ENCODE measurements around the gene EDC4. TPM values are rescaled to one million over a fixed set of nuclear protein-coding genes. Genes with fewer than 3 reads are reported as not detected.

EDC4 gene
- total and polyA plus RNA-seq, 7 donors = 21.1 to 52.1 (median 33.8) TPM

- Histone ChIP-seq H3K4me3 (peak overlapping the region; percentile 100), H3K9me3 (no peaks in the 10 kb centered on the region), H3K27ac (peak overlapping the region; percentile 100), H3K36me3 (ENCODE audit: insufficient read depth in 1 of 2, low read depth in 1 of 2) (peaks cover 0 to 5% of the 10 kb centered on the region in 2 donors), H3K4me1 (peaks cover 32% of the 10 kb centered on the region), H3K27me3 (ENCODE audit: insufficient read depth in 3 of 3, low read length in 2 of 3) (no peaks in the 10 kb centered on the region)
- peak; percentile 1 to 20 (median 12) for ATAC-seq
- no peak for DNase-seq
- intact Hi-C loops (cut with DNase I) = loop anchor here in 1 of 2 donors (10.0 kb wide), 1 partner anchor 393 kb away; the partner anchor contains the start of gene ESRP2
- WGBS, 3 donors = 30 to 39% (median 32%) methylated on average over 17 of the region's 17 CpGs
- TF ChIP-seq, protein P1, sequence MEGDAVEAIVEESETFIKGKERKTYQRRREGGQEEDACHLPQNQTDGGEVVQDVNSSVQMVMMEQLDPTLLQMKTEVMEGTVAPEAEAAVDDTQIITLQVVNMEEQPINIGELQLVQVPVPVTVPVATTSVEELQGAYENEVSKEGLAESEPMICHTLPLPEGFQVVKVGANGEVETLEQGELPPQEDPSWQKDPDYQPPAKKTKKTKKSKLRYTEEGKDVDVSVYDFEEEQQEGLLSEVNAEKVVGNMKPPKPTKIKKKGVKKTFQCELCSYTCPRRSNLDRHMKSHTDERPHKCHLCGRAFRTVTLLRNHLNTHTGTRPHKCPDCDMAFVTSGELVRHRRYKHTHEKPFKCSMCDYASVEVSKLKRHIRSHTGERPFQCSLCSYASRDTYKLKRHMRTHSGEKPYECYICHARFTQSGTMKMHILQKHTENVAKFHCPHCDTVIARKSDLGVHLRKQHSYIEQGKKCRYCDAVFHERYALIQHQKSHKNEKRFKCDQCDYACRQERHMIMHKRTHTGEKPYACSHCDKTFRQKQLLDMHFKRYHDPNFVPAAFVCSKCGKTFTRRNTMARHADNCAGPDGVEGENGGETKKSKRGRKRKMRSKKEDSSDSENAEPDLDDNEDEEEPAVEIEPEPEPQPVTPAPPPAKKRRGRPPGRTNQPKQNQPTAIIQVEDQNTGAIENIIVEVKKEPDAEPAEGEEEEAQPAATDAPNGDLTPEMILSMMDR (IDR thresholded peaks at IDR 0.05) = no peak
These were observed 31.5 kb upstream of the EDC4 start for GRCh38 chr16:67841198-67841815.

- peak within 1 kb of the TSS; percentile 100 for H3K27ac ChIP-seq
- intact Hi-C loops (cut with DNase I) = loop anchor here in 1 of 2 donors (10.0 kb wide), 1 partner anchor 393 kb away; the partner anchor contains the start of gene ESRP2
- H3K27me3 ChIP-seq (ENCODE audit: insufficient read depth in 3 of 3, low read length in 2 of 3) = no peaks in the 10 kb centered on the region
- no peaks in the 10 kb centered on the region for H3K9me3 ChIP-seq
- ATAC-seq = peak; percentile 78 to 81 (median 81)
- peaks cover 0 to 5% of the 10 kb centered on the region in 2 donors for H3K36me3 ChIP-seq (ENCODE audit: insufficient read depth in 1 of 2, low read depth in 1 of 2)
- peaks cover 32% of the 10 kb centered on the region for H3K4me1 ChIP-seq
- peak; percentile 93 to 97 for DNase-seq
- peak within 1 kb of the TSS; percentile 100 for H3K4me3 ChIP-seq
- 0 to 1% (median 1%) methylated on average over 64 to 83 of the region's 83 CpGs for WGBS, 3 donors
- TF ChIP-seq, protein P1 (IDR thresholded peaks at IDR 0.05) = peak; percentile 79
These were observed 30.9 kb upstream of the EDC4 start, which contains the start of gene THAP11 for GRCh38 chr16:67841816-67842508. THAP11 (plus strand) TSS chr16:67842320; CDS start chr16:67842555, 235 bp downstream.

DNA sequence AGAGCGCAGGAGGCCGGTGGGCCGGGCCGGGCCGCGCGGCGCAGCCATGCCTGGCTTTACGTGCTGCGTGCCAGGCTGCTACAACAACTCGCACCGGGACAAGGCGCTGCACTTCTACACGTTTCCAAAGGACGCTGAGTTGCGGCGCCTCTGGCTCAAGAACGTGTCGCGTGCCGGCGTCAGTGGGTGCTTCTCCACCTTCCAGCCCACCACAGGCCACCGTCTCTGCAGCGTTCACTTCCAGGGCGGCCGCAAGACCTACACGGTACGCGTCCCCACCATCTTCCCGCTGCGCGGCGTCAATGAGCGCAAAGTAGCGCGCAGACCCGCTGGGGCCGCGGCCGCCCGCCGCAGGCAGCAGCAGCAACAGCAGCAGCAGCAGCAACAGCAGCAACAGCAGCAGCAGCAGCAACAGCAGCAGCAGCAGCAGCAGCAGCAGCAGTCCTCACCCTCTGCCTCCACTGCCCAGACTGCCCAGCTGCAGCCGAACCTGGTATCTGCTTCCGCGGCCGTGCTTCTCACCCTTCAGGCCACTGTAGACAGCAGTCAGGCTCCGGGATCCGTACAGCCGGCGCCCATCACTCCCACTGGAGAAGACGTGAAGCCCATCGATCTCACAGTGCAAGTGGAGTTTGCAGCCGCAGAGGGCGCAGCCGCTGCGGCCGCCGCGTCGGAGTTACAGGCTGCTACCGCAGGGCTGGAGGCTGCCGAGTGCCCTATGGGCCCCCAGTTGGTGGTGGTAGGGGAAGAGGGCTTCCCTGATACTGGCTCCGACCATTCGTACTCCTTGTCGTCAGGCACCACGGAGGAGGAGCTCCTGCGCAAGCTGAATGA lies 30.1 kb upstream of the EDC4 start:
- Histone ChIP-seq H3K36me3 (ENCODE audit: insufficient read depth in 1 of 2, low read depth in 1 of 2) (peaks cover 0 to 5% of the 10 kb centered on the region in 2 donors), H3K4me1 (peaks cover 38% of the 10 kb centered on the region), H3K27me3 (ENCODE audit: insufficient read depth in 3 of 3, low read length in 2 of 3) (no peaks in the 10 kb centered on the region), H3K4me3 (peak overlapping the region; percentile 100), H3K27ac (peak overlapping the region; percentile 100), H3K9me3 (no peaks in the 10 kb centered on the region)
- TF ChIP-seq, protein P1 (IDR thresholded peaks at IDR 0.05) = peak; percentile 12
- intact Hi-C loops (cut with DNase I) = loop anchor here in 1 of 2 donors (10.0 kb wide), 1 partner anchor 392 kb away; the partner anchor contains the start of gene ESRP2
- DNase-seq = peak; percentile 61 to 82
- 1% methylated on average over 53 to 67 of the region's 67 CpGs for WGBS, 3 donors
- ATAC-seq = peak in 3 of 4 donors; percentile 2 to 6 (median 3)

DNA sequence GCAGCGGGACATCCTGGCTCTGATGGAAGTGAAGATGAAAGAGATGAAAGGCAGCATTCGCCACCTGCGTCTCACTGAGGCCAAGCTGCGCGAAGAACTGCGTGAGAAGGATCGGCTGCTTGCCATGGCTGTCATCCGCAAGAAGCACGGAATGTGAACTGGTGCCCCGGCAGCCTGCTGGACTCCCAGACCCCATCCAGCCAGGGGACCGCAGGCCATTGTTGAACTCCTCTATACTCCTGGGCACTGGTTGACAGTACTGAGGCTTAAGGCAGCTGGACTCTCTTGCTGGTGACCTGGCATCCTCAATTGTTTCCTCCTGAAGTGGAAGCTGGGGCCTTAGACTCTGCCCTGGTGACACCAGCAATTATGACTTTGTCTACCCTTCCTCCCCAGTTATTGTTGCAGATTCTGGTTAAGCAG lies 29.5 kb upstream of the EDC4 start:
- DNase-seq (peak in 1 of 2 donors; percentile 58), ATAC-seq (no peak)
- Histone ChIP-seq H3K4me1 (peaks cover 44% of the 10 kb centered on the region), H3K27me3 (ENCODE audit: insufficient read depth in 3 of 3, low read length in 2 of 3) (no peaks in the 10 kb centered on the region), H3K4me3 (peak overlapping the region; percentile 100), H3K9me3 (no peaks in the 10 kb centered on the region), H3K27ac (peak overlapping the region; percentile 100), H3K36me3 (ENCODE audit: insufficient read depth in 1 of 2, low read depth in 1 of 2) (peaks cover 0 to 5% of the 10 kb centered on the region in 2 donors)
- TF ChIP-seq, protein P1 (IDR thresholded peaks at IDR 0.05) = no peak
- WGBS, 3 donors = 3 to 5% (median 5%) methylated on average over 11 of the region's 11 CpGs
- intact Hi-C loops (cut with DNase I) = loop anchor here in 1 of 2 donors (10.0 kb wide), 1 partner anchor 391 kb away; the partner anchor contains the start of gene ESRP2

Data from psoas muscle (tissue), 8 donors.